GM19452 (cell line): ENCODE measurements around the gene ATP13A1.
A peak's percentile ranks its signal among the peaks of the same experiment; 100 is the strongest.
"Not testable (repeated sequence)": the region's sequence is repeated elsewhere in the genome, so short reads cannot be mapped to it uniquely, and the experiment has no call there.

Source experiments
- ATAC-seq: cut with Tn5 transposase; IDR thresholded peaks from one replicate; pipeline ENCODE4 v1.9.1; 2021; ENCODE audit not compliant: unreplicated experiment

The ATP13A1 gene

DNA sequence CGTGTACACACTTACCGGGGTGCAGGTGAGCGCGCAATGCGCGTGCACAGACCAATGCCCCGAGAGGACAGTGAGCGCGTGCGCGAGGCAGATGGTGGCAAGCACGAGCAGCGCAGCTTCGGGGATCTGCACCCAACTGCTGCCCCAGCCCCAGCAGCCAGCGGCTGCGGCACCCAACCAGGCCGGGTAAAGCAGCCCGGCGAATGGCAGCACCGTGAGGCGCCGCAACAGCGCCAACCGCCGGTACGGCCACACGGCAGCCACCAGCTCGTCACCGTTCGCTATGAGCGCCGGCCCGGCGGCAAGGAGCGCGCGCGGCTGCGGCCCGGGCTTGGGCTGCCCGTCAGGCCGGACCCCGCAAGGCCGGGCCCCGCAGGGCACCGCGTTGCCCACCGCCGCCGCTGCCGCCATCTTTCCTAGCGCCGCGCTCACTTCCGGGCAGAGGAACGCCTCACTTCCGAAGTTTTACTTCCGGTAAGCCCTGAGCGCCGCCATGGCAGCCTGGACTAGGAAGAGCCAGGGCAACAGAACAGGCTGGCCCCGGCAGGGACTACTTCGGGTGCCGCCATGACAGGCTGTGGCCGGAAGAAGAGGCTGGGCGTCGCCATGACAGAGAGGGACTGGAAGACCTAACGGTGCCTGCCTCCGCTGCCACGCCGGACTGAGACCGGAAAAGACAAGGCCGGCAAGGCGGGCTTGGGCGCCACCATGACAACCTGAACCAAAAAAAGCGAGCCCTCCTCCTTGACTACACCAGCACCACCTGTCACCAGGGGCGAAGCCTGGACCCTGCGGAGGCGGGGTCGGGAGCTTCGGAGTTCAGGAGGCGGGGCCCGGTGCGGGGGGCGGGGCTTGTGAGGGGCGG, at the start of gene ATP13A1:
Gene ATP13A1 (minus strand): TSS at position 421 of the 865 bp plus-strand sequence. CDS start 10 bp downstream, at position 411.
- peak; percentile 57 for ATAC-seq

DNA sequence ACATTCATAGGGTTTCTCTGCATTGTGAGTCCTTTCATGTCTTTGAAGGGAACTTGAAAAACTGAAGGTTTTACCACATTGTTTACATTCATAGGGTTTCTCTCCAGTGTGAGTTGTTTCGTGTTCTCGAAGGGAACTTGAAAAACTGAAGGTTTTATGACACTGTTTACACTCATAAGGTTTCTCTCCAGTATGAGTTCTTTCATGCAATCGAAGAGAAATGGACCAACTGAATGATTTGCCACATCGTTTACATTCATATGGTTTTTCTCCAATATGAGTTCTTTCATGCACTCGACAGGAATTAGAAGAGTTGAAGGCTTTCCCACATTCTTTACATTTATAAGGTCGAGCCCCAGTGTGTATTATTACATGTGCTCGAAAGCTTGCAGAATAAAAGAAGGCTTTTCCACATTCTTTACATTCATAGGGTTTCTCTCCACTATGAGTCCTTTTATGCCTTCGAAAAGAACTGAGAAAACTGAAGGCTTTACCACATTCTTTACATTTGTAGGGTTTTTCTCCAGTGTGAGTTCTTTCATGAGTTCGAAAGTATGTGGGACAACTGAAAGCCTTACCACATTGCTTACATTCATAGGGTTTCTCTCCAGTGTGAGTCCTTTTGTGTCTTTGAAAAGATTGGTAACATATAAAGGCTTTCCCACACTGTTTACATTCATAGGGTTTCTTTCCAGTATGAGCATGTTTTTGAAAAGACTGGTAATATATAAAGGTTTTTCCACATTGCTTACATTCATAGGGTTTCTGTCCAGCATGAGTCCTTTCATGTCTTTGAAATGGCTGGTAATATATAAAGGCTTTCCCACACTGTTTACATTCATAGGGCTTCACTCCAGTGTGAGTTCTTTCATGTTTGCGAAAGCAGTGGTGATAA, 48.7 kb upstream of the ATP13A1 start:
- no peak for ATAC-seq

DNA sequence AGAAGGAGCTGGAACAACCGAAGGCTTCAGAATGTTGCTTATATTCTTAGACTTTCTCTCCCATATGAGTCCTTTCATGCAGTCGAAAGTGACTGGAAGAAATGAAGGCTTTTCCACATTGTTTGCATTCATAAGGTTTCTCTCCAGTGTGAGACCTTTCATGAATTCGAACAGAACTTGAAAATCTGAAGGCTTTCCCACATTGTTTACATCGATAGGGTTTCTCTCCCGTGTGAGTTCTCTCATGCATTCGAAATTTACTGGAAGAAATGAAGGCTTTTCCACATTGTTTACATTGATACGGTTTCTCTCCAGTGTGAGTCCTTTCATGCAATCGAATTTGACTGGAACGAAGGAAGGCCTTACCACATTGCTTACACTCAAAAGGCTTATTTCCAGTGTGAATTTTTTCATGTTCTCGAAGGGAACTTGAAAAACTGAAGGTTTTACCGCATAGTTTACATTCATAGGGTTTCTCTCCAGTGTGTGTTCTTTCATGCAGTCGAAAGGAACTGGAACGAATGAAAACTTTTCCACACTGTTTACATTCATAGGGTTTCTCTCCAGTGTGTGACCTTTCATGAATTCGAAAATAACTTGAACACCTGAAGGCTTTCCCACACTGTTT, 47.9 kb upstream of the ATP13A1 start:
- ATAC-seq = no peak

DNA sequence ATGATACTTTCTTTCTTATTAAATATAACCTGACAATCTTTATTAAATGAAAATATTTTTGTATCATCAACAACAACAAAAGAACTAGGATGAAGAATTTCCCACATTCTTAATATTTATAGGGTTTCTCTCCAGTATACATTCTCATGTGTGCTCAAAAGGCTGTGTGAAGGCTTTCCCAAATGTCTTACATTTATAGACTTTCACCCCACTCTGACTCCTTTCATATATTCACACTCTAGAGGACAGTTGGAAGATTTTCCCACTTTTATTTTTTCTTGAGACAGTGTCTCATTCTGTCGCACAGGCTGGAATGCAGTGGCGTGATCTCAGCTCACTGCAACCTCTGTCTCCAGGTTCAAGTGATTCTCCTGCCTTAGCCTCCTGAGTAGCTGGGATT, 47.0 kb upstream of the ATP13A1 start:
- ATAC-seq = no peak

DNA sequence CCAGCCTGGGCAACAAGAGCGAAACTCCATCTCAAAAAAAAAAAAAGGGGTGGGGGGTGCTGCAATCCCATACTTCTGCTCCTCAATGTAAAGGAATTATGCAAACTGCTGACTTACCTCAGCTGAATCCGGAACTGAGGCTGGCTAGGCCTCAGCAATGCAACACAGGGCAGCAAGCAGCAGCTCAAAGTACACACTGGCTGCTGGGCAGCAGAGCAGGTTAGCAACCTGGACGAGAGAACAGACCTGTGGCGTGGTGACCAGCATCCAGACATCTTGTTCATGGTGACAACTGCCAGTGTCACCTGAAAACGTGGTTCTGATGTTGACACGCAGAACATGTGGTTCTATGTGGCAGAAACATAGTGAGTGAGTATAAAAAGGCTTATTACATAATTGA, 41.4 kb upstream of the ATP13A1 start:
- no peak for ATAC-seq

DNA sequence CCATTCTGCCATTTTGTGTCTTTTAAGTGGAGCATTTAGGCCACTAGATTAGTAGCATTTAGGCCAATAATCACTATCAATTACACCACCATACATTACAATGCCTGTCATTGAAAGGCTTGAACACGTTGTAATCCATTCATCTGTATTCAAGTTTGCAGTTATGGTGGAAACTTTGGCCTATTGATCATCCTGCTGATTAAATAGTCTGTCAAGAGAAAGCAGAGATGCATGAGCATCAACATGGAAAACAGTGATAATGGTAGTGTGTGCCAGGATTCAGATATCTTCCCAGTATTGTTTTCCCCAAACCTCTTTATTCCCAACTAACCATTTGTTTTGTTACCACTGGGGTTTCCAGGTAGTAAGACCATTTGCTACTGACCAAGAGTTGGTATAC, 37.0 kb upstream of the ATP13A1 start:
- ATAC-seq = not testable (repeated sequence)

DNA sequence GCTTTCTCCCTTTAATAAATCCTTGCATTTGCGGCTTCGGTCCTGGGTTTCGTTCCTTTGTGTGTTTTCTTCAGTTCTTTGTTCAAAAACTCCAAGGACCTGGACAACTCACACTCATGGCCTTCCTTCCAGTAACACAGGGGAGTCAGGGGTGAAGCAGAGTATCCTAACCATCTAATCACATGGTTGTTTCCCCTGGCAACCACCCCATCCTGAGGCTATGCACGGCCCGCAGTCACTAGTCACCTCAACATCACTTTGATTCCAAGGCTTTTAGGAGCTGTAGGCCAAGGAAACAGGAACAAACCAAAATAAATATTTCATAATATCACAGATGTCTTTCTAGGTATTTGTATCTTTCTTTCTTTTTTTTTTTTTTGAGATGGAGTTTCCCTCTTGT, 34.1 kb upstream of the ATP13A1 start:
- no peak for ATAC-seq

DNA sequence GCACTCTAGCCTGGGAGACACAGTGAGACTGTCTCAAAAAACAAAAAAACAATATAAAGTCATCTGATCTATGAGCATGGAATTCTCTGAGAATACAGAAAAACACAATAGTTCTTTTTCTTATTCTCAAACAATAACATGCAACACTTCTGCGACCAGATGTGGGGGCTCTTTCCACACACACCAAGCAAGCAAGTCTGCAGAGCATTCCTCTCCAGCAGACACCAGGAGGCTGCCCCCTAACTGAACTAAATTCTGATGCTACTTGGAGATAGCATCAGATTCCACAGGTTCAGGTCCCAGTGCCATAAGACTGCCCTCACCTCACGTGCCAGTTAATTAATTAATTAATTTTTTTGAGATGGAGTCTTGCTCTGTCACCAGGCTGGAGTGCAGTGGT, 32.9 kb upstream of the ATP13A1 start:
- ATAC-seq = no peak

DNA sequence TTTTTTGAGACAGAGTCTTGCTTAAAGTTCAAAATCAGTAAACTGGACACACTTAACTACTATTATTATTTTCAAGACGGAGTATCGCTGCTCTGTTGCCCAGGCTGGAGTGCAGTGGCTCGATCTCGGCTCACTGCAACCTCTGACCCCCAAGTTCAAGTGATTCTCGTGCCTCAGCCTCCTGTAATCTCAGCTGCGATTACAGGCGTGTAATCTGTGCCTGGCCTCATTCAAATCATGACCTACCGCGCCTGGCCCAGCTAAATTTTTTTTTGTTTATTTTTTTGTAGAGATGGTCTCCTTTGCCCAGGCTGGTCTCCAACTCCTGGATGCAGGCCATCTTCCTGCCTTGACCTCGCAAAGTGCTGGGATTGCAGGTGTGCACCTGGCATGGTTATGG, 28.2 kb upstream of the ATP13A1 start:
- ATAC-seq = no peak

DNA sequence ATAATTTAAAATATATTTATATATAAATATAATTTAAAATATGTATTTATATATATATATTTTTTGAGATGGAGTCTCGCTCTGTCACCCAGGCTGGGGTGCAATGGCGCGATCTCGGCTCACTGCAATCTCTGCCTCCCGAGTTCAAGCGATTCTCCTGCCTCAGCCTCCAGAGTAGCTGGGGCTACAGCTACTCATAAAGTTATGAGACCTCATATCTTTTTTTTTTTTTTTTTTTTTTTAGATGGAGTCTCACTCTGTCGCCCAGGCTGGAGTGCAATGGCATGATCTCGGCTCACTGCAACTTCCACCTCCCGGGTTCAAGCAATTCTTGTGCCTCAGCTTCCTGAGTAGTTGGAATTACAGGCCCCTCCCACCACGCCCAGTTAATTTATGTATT, 25.5 kb upstream of the ATP13A1 start:
- not testable (repeated sequence) for ATAC-seq

DNA sequence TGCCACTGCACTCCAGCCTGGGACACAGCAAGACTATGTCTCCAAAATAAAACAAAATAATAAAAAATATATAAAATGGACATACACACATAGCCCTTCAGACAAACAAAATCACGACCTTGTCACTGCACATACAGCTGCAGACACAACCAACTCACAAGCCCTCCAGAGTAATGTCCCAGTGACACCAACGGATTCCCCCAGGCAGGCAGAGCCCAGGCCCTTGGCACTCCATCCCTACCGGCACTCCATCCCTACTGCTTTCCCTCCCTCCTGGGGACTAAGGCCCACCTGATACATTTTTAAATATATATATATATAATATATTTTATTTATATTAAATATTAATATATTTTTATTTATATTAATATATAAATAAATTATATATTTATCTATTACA, 23.6 kb upstream of the ATP13A1 start:
- ATAC-seq = no peak

DNA sequence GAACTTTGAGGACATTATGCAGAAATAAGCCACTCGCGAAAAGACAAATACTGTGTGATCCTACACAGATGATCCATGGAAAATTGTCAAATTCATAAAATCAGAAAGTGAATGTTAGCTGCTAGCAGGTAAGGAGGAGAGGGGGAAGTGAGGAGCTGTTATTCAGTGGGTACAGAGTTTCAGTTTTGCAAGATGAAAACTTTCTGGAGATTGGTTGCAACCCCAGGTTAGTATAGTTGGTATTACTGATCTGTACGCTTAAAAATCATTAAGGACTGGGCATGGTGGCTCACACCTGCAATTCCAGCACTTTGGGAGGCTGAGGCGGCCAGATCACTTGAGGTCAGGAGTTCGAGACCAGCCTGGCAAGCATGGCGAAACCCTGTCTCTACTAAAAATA, 23.1 kb upstream of the ATP13A1 start:
- no peak for ATAC-seq

DNA sequence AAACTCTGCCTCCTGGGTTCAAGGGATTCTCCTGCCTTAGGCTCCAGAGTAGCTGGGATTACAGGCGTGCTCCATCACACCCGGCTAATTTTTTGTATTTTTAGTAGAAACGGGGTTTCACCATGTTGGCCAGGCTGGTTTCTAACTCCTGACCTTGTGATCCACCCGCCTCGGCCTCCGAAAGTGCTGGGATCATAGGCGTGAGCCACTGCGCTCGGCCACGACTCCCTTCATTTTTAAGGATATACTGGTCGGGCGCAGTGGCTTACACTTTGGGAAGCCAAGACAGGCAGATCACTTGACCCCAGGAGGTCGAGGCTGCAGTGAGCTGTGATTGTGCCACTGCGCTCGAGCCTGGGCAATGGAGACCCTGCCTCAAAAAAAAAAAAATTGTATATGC, 22.6 kb upstream of the ATP13A1 start:
- ATAC-seq = not testable (repeated sequence)

DNA sequence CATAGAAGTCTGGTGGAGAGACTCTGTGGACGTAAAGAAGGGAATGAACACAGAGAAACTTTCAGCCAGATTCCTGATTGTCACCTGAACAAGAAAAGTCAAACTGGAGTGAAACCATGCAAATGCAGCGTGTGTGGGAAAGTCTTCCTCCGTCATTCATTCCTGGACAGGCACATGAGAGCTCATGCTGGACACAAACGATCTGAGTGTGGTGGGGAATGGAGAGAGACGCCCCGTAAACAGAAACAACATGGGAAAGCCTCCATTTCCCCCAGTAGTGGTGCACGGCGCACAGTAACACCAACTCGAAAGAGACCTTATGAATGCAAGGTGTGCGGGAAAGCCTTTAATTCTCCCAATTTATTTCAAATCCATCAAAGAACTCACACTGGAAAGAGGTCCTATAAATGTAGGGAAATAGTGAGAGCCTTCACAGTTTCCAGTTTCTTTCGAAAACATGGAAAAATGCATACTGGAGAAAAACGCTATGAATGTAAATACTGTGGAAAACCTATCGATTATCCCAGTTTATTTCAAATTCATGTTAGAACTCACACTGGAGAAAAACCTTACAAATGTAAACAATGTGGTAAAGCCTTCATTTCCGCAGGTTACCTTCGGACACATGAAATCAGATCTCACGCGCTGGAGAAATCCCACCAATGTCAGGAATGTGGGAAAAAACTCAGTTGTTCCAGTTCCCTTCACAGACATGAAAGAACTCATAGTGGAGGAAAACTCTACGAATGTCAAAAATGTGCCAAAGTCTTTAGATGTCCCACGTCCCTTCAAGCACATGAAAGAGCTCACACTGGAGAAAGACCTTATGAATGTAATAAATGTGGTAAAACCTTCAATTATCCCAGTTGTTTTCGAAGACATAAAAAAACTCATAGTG, 15.9 kb upstream of the ATP13A1 start:
- no peak for ATAC-seq

DNA sequence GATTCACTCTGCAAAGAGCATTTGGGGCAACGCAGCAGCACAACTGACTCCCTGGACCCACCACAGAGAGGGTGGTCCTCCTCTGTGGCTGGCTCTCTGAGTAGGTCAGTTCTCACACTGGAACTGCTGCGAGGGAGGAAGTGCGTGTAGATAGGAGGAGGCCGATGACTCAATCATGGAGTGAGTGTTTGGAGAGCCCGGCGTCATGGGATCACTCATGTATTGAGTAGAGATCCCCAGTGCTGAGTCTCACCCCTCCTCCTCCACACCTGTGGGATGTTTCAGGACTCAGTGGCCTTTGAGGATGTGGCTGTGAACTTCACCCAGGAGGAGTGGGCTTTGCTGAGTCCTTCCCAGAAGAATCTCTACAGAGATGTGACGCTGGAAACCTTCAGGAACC, 14.1 kb upstream of the ATP13A1 start:
- ATAC-seq = no peak

DNA sequence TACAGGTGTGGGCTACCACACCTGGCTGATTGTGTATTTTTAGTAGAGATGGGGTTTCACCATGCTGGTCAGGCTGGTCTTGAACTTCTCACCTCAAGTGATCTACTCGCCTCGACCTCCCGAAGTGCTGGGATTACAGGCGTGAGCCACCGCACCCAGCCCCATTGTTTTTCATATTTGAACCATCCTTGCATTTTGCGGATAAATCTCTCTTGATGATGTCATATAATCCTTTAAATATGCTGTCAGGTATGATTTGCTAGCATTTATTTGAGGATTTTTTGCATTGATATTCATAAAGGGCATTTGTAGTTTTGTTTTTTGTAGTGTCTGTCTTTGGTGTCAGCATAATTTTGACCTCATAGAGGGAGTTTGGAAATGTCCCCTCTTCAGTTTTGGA, 10.8 kb upstream of the ATP13A1 start:
- ATAC-seq = no peak

DNA sequence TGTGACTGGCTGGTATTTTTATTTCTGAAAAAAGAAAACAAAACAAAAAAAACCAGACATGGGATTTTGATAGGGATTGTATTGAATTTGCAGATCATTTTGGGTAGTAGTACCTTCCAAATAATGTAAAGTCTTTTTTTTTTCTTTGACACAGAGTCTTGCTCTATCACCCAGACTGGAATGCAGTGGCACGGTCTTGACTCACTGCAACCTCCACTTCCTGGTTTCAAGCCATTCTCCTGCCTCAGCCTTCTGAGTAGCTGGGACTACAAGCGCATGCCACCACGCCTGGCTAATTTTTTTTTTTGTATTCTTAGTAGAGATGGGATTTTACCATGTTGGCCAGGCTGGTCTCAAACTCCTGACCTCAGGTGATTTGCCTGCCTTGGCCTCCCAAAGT, 9.3 kb upstream of the ATP13A1 start:
- ATAC-seq = no peak

DNA sequence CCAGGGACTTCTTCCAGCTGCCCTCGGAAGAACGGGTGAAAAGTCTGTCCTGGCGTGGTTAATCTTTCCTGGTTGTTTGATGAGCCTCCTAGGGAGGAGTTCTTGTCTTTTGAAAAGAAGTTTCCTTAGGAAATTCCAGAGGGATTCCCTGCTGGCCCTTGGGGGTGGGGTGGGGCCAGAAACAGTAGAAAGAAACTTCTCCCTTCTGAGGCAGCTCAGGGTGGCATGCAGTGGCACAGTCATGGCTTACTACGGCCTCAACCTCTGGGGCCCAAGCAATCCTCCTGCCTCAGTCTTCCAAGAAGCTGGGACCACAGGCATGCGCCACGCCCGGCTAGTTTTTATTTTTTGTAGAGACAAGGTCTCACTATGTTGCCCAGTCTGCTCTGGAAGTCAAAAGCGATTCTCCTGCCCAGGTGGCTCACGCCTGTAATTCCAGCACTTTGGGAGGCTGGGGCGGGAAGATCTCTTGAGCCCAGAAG, 6.6 kb upstream of the ATP13A1 start:
- ATAC-seq = no peak

DNA sequence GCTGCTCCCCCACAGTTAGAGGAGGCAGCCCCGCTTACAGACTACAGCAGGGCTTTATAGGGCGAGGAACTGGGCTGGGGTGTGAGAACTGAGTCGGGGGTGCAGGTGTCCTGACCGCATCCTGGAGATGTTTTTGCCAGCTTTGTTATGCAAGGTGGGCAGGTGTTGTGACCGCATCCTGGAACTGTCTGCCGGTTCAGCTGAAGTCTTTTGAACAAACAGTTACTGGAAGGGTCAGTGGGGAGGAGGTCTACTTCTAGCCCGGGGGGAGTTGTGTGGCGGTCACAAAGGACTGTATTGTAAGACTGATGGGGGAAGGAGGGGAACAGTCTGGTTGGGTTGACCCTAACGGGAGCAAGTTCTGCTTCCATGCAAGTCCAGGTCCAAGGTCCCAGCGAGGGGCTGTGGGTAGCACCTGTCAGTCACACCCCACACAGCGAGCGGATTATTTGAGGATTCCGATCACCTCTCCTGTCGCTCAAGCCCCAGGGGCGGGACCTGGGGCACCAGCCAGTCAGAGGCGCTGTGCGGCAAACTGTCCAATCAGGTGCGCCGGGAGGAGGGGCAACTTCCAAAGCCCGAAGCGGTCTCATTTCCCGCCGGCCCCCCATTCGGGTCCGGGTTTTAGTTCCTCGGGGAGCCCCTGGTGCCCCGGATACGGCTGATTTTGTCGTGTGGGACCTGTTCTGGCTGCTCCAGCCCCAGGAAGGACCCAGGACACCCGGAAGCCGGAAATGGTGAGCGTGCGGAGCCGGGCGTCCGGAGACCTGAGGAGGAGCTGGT, 4.9 kb upstream of the ATP13A1 start, which contains the start of gene ZNF101:
Gene ZNF101 (plus strand): TSS at position 610 of the 783 bp plus-strand sequence. CDS start 125 bp downstream, at position 735.
- ATAC-seq = peak; percentile 66
